ENCODE results near the gene RNF144B.

- TF ChIP-seq, protein P1, sequence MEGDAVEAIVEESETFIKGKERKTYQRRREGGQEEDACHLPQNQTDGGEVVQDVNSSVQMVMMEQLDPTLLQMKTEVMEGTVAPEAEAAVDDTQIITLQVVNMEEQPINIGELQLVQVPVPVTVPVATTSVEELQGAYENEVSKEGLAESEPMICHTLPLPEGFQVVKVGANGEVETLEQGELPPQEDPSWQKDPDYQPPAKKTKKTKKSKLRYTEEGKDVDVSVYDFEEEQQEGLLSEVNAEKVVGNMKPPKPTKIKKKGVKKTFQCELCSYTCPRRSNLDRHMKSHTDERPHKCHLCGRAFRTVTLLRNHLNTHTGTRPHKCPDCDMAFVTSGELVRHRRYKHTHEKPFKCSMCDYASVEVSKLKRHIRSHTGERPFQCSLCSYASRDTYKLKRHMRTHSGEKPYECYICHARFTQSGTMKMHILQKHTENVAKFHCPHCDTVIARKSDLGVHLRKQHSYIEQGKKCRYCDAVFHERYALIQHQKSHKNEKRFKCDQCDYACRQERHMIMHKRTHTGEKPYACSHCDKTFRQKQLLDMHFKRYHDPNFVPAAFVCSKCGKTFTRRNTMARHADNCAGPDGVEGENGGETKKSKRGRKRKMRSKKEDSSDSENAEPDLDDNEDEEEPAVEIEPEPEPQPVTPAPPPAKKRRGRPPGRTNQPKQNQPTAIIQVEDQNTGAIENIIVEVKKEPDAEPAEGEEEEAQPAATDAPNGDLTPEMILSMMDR (IDR thresholded peaks at IDR 0.05 in 4 of 5, conservative IDR thresholded peaks at IDR 0.05 in 1 of 5), result no peak
- no peak for TF ChIP-seq POLR2A (IDR thresholded peaks at IDR 0.05)
Observed at GRCh38 chr6:18463429-18463828, 76.3 kb downstream of the RNF144B start.
